ENCODE data around the gene MEGF6.

Gene MEGF6

GRCh38 chr1:3642919-3643675, 31.8 kb upstream of the MEGF6 start:
- no peak for DNase-seq (ENCODE audit: low spot score)

- DNase-seq (ENCODE audit: low spot score), result no peak
These were observed 30.5 kb upstream of the MEGF6 start for GRCh38 chr1:3641816-3642215.

- no peak for DNase-seq (ENCODE audit: low spot score)
These were observed 29.9 kb upstream of the MEGF6 start for GRCh38 chr1:3641046-3641760.

GRCh38 chr1:3640121-3640837, 29.0 kb upstream of the MEGF6 start:
- DNase-seq (ENCODE audit: low spot score), result no peak

- no peak for DNase-seq (ENCODE audit: low spot score)
These were observed 28.1 kb upstream of the MEGF6 start for GRCh38 chr1:3639397-3639911.

GRCh38 chr1:3638676-3639075, 27.4 kb upstream of the MEGF6 start:
- no peak for DNase-seq (ENCODE audit: low spot score)

- no peak for DNase-seq (ENCODE audit: low spot score)
These were observed 26.7 kb upstream of the MEGF6 start for GRCh38 chr1:3638027-3638426.

- no peak for DNase-seq (ENCODE audit: low spot score)
These were observed 25.2 kb upstream of the MEGF6 start for GRCh38 chr1:3636531-3636930.

GRCh38 chr1:3636080-3636479, 24.8 kb upstream of the MEGF6 start:
- no peak for DNase-seq (ENCODE audit: low spot score)

- no peak for DNase-seq (ENCODE audit: low spot score)
These were observed 22.9 kb upstream of the MEGF6 start for GRCh38 chr1:3634059-3634800.

GRCh38 chr1:3633344-3634058, 22.2 kb upstream of the MEGF6 start:
- DNase-seq (ENCODE audit: low spot score), result no peak

- DNase-seq (ENCODE audit: low spot score), result no peak
These were observed 21.5 kb upstream of the MEGF6 start for GRCh38 chr1:3632716-3633343.

GRCh38 chr1:3632298-3632697, 21.0 kb upstream of the MEGF6 start:
- no peak for DNase-seq (ENCODE audit: low spot score)

GRCh38 chr1:3631320-3632260, 20.3 kb upstream of the MEGF6 start:
- DNase-seq (ENCODE audit: low spot score), result no peak

GRCh38 chr1:3630914-3631313, 19.6 kb upstream of the MEGF6 start:
- no peak for DNase-seq (ENCODE audit: low spot score)

GRCh38 chr1:3630161-3630611, 18.9 kb upstream of the MEGF6 start:
- DNase-seq (ENCODE audit: low spot score), result no peak

- no peak for DNase-seq (ENCODE audit: low spot score)
These were observed 18.4 kb upstream of the MEGF6 start for GRCh38 chr1:3629561-3630160.

- no peak for DNase-seq (ENCODE audit: low spot score)
These were observed 17.1 kb upstream of the MEGF6 start for GRCh38 chr1:3628445-3628844.
